ENCODE results near the gene TRAPPC3.
"Not testable (repeated sequence)": the region's sequence is repeated elsewhere in the genome, so short reads cannot be mapped to it uniquely, and the experiment has no call there.

Gene TRAPPC3

GRCh38 chr1:36166136-36166535 lies 16.9 kb upstream of the TRAPPC3 start:
- DNase-seq: no peak

GRCh38 chr1:36165145-36165544 lies 15.9 kb upstream of the TRAPPC3 start:
- DNase-seq: no peak

GRCh38 chr1:36164361-36164760 lies 15.1 kb upstream of the TRAPPC3 start:
- DNase-seq: no peak

- no peak for DNase-seq
Measured at GRCh38 chr1:36163426-36163825, 14.1 kb upstream of the TRAPPC3 start.

- DNase-seq: no peak
Measured at GRCh38 chr1:36162680-36163239, 13.5 kb upstream of the TRAPPC3 start.

GRCh38 chr1:36161641-36162531 lies 12.6 kb upstream of the TRAPPC3 start:
- no peak for DNase-seq

- DNase-seq: peak; percentile 64
Measured at GRCh38 chr1:36160949-36161485, 11.7 kb upstream of the TRAPPC3 start.

- DNase-seq: no peak
Measured at GRCh38 chr1:36160388-36160948, 11.2 kb upstream of the TRAPPC3 start.

- DNase-seq: no peak
Measured at GRCh38 chr1:36159614-36160387, 10.5 kb upstream of the TRAPPC3 start.

- DNase-seq: not testable (repeated sequence)
Measured at GRCh38 chr1:36158827-36159252, 9.6 kb upstream of the TRAPPC3 start.

GRCh38 chr1:36157973-36158826 lies 8.9 kb upstream of the TRAPPC3 start:
- no peak for DNase-seq

- DNase-seq: no peak
Measured at GRCh38 chr1:36157115-36157903, 8.0 kb upstream of the TRAPPC3 start.

GRCh38 chr1:36156329-36157114 lies 7.2 kb upstream of the TRAPPC3 start:
- peak; percentile 27 for DNase-seq

GRCh38 chr1:36155408-36156328 lies 6.4 kb upstream of the TRAPPC3 start, which contains the start of gene MAP7D1:
Gene MAP7D1, plus strand, starts transcription at chr1:36156160. Its CDS starts 258 bp downstream, at chr1:36156418.
- DNase-seq: peak; percentile 70

GRCh38 chr1:36154765-36155407 lies 5.6 kb upstream of the TRAPPC3 start:
- DNase-seq: no peak

- DNase-seq: no peak
Measured at GRCh38 chr1:36154335-36154734, 5.0 kb upstream of the TRAPPC3 start.

GRCh38 chr1:36153476-36153875 lies 4.2 kb upstream of the TRAPPC3 start:
- no peak for DNase-seq

- peak; percentile 31 for DNase-seq
Measured at GRCh38 chr1:36151845-36152203, 2.5 kb upstream of the TRAPPC3 start.

Measured in COR-L47 (cell line).